PC-3 (cell line): ENCODE results near the gene ARHGEF16. TPM values are rescaled to one million over a fixed set of nuclear protein-coding genes. Genes with fewer than 3 reads are reported as not detected.

Source experiments
- ATAC-seq: fragments of 200-7000 bp; cut with Tn5 transposase; 2 replicates; pipeline ENCODE4 v1.9.1; 2020; ENCODE audit warnings: mild to moderate bottlenecking, moderate library complexity
- BruUV-seq: library from RNA; stranded (reverse); fragments of 400-500 nt; replicated peaks from 2 replicates; lab custom pipeline; 2021; lab: Mats Ljungman, UMichigan
- CTCF ChIA-PET: fragments of 300-600 bp; sonication (Branson Sonifier 250); formaldehyde crosslinking; loops from one replicate; lab custom pipeline; 2022; ENCODE audit warnings: antibody characterized with exemption; lab: Charles Lee
- POLR2A ChIA-PET: fragments of 300-600 bp; sonication (Branson Sonifier 250); formaldehyde crosslinking; loops from one replicate; lab custom pipeline; 2022; ENCODE audit warnings: antibody characterized with exemption; ENCODE audit not compliant: unreplicated experiment; lab: Charles Lee
- DNase-seq: peaks from one replicate; pipeline ENCODE4 v3.0.0-alpha.2; 2015
- H2AFZ ChIP-seq: fragments of 300-600 bp; sonication (generic); 2 replicates; pipeline ENCODE4 v1.6.0; 2016; ENCODE audit warnings: antibody characterized with exemption, low read length
- H3F3A ChIP-seq: fragments of 300-600 bp; sonication (generic); one replicate; pipeline ENCODE4 v1.6.0; 2017; ENCODE audit warnings: antibody characterized with exemption, low read length, control low read depth, mild to moderate bottlenecking; ENCODE audit not compliant: unreplicated experiment
- H3K27ac ChIP-seq: fragments of 300-600 bp; sonication (generic); 2 replicates; pipeline ENCODE4 v1.5.1; 2016; ENCODE audit warnings: mild to moderate bottlenecking, low read length
- H3K27me3 ChIP-seq: fragments of 300-600 bp; sonication (generic); 2 replicates; pipeline ENCODE4 v1.6.1; 2016; ENCODE audit warnings: low read length, mixed read lengths
- H3K36me3 ChIP-seq: fragments of 300-600 bp; sonication (generic); 2 replicates; pipeline ENCODE4 v1.6.1; 2016; ENCODE audit warnings: low read depth, mixed run types, low read length, mixed read lengths
- H3K4me1 ChIP-seq: fragments of 300-600 bp; sonication (generic); 2 replicates; pipeline ENCODE4 v1.5.1; 2016; ENCODE audit warnings: low read length; ENCODE audit not compliant: insufficient read depth
- H3K4me2 ChIP-seq: fragments of 300-600 bp; sonication (generic); 2 replicates; pipeline ENCODE4 v1.6.0; 2016; ENCODE audit warnings: low read length
- H3K4me3 ChIP-seq: fragments of 300-600 bp; sonication (generic); 2 replicates; pipeline ENCODE4 v1.5.1; 2016; ENCODE audit warnings: mild to moderate bottlenecking, low read length, mixed read lengths
- H3K79me2 ChIP-seq: fragments of 300-600 bp; sonication (generic); 2 replicates; pipeline ENCODE4 v1.6.1; 2017; ENCODE audit warnings: low read length, mixed read lengths
- H3K9ac ChIP-seq: fragments of 300-600 bp; sonication (generic); 2 replicates; pipeline ENCODE4 v1.6.0; 2016; ENCODE audit warnings: mild to moderate bottlenecking, low read length
- H3K9me2 ChIP-seq: fragments of 300-600 bp; sonication (generic); replicated peaks from 2 replicates; pipeline ENCODE4 v1.6.1; 2016; ENCODE audit warnings: mixed run types, low read length, mixed read lengths
- H3K9me3 ChIP-seq: fragments of 300-600 bp; sonication (generic); 2 replicates; pipeline ENCODE4 v1.6.1; 2016; ENCODE audit warnings: low read length, mixed read lengths
- H4K20me1 ChIP-seq: fragments of 300-600 bp; sonication (generic); 2 replicates; pipeline ENCODE4 v1.6.1; 2016; ENCODE audit warnings: low read length, mixed read lengths
- EZH2 ChIP-seq: fragments of 300-600 bp; sonication (generic); IDR thresholded peaks from one replicate; pipeline ENCODE4 v1.6.1; 2017; ENCODE audit warnings: antibody characterized with exemption, mild to moderate bottlenecking, low read length; ENCODE audit not compliant: unreplicated experiment
- EZH2phosphoT487 ChIP-seq: fragments of 300-600 bp; sonication (generic); IDR thresholded peaks from 2 replicates; pipeline ENCODE4 v1.6.1; 2018; ENCODE audit warnings: mild to moderate bottlenecking, antibody characterized with exemption, low read length, borderline replicate concordance
- intact Hi-C: fragments of 100-400 bp; cut with micrococcal nuclease; formaldehyde crosslinking; loops from 2 replicates; pipeline ENCODE4 v1.9.0; 2023
- total RNA-seq: library from RNA; depleted of rRNA; stranded (reverse); fragments of >200 nt; gene quantifications from 2 replicates; pipeline ENCODE4 v1.2.3, GENCODE V29; 2014
- TF ChIP-seq, protein P1 (sequence below): fragments of 300-600 bp; sonication (generic); conservative IDR thresholded peaks from 2 replicates; pipeline ENCODE4 v1.5.1; 2017; ENCODE audit warnings: antibody characterized with exemption, low read depth, mild to moderate bottlenecking, low read length

The ARHGEF16 gene
- total RNA-seq, 1 experiment from 2014 or later = 54.3 TPM

DNA sequence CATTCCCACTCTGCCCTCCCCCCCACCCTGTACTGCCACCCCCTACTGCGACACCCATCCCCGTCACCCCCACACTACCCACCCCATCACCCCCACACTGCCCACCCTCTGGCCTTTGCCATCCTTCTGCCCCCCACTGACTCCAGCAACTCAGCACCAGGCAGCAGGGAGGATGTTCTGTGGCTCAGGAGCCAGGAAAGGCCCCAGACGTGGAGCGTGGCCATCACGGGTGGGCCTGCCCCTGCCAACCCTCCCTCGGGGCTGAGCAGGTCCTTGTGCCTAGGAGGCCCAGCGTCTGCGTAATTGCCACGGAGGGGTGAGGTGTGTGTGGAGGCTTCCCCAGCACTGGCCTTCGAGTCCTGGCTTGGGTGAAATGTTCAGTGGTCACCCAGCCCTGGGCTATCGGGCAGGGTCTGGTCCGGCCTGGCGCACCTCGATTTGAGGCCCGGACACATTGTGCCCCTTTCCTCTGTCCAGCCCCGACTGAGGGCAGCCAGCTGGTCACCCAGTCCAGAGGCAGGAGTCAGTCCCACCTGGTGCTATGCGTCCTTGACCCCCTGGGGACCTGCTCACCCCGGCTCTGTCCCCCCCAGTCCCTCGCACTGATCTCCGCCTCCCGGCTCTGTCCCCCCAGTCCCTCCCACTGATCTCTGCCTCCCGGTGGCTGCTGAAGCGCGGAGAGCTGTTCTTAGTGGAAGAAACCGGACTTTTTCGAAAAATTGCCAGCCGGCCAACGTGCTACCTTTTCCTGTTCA, 23.0 kb downstream of the ARHGEF16 start:
- no peak overlapping the region for H3K4me2 ChIP-seq
- H4K20me1 ChIP-seq = no peaks in the 10 kb centered on the region
- BruUV-seq = no TSS peak
- DNase-seq (peak; percentile 23), ATAC-seq (no peak)
- no peaks in the 10 kb centered on the region for H3K36me3 ChIP-seq
- TF ChIP-seq EZH2phosphoT487 (no peak), EZH2 (no peak)
- TF ChIP-seq, protein P1, sequence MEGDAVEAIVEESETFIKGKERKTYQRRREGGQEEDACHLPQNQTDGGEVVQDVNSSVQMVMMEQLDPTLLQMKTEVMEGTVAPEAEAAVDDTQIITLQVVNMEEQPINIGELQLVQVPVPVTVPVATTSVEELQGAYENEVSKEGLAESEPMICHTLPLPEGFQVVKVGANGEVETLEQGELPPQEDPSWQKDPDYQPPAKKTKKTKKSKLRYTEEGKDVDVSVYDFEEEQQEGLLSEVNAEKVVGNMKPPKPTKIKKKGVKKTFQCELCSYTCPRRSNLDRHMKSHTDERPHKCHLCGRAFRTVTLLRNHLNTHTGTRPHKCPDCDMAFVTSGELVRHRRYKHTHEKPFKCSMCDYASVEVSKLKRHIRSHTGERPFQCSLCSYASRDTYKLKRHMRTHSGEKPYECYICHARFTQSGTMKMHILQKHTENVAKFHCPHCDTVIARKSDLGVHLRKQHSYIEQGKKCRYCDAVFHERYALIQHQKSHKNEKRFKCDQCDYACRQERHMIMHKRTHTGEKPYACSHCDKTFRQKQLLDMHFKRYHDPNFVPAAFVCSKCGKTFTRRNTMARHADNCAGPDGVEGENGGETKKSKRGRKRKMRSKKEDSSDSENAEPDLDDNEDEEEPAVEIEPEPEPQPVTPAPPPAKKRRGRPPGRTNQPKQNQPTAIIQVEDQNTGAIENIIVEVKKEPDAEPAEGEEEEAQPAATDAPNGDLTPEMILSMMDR = no peak
- POLR2A ChIA-PET = no interaction called here
- no peaks in the 10 kb centered on the region for H3K9me3 ChIP-seq
- peaks cover 7% of the 10 kb centered on the region for H3K4me1 ChIP-seq
- intact Hi-C loops = no loop called here
- no peaks in the 10 kb centered on the region for H3K27me3 ChIP-seq
- H3K9ac ChIP-seq = no peak overlapping the region
- H3K4me3 ChIP-seq = no peak overlapping the region
- H3K9me2 ChIP-seq = no peaks in the 10 kb centered on the region
- H3K79me2 ChIP-seq = no peaks in the 10 kb centered on the region
- H3K27ac ChIP-seq = no peak overlapping the region
- no peak overlapping the region for H2AFZ ChIP-seq
- no peaks in the 10 kb centered on the region for H3F3A ChIP-seq
- CTCF ChIA-PET = interaction anchor here (0.7 to 1.2 kb wide), 2 partner anchors 24 to 920 kb away, joined by 6 to 10 read pairs; no protein-coding TSS in a partner anchor

DNA sequence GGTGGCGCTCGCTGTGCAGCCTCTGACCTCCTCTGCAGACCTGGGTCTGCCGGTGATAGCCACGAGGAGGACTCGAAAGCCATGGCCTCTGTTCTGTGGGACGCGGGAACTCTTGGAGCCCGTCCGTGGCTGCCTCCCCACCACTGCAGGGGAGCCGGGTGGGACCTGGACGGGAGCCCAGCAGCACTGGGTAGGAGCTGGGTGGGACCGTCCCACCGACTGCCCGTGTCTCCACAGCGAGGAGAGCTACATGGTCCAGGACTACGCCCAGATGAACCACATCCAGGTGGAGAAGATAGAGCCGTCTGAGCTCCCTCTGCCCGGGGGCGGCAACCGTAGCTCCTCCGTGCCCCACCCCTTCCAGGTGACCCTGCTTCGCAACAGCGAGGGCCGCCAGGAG, 23.7 kb downstream of the ARHGEF16 start:
- no peaks in the 10 kb centered on the region for H3F3A ChIP-seq
- H3K4me2 ChIP-seq = no peak overlapping the region
- BruUV-seq = no TSS peak
- H3K9me3 ChIP-seq = no peaks in the 10 kb centered on the region
- no peak overlapping the region for H3K27ac ChIP-seq
- no peaks in the 10 kb centered on the region for H3K9me2 ChIP-seq
- ChIA-PET CTCF (interaction anchor here (0.7 to 1.2 kb wide), 2 partner anchors 25 to 920 kb away, joined by 6 to 10 read pairs; no protein-coding TSS in a partner anchor), POLR2A (no interaction called here)
- H3K4me1 ChIP-seq = peaks cover 12% of the 10 kb centered on the region
- H4K20me1 ChIP-seq = no peaks in the 10 kb centered on the region
- ATAC-seq = no peak
- DNase-seq = no peak
- H3K36me3 ChIP-seq = no peaks in the 10 kb centered on the region
- no peak for TF ChIP-seq EZH2phosphoT487
- TF ChIP-seq, protein P1 = no peak
- TF ChIP-seq EZH2 = no peak
- H3K4me3 ChIP-seq = no peak overlapping the region
- H3K27me3 ChIP-seq = no peaks in the 10 kb centered on the region
- H3K79me2 ChIP-seq = no peaks in the 10 kb centered on the region
- no peak overlapping the region for H2AFZ ChIP-seq
- H3K9ac ChIP-seq = no peak overlapping the region
- intact Hi-C loops = no loop called here
